Embryonic facial prominence (tissue), 1 donor: ENCODE measurements around the gene SCPEP1.
"Not testable (repeated sequence)": the region's sequence is repeated elsewhere in the genome, so short reads cannot be mapped to it uniquely, and the experiment has no call there.

ENCODE experiments used
- DNase-seq: peaks from one replicate; pipeline ENCODE4 v3.0.0-alpha.2; 2016; ENCODE audit errors: extremely low spot score

SCPEP1 gene

DNA sequence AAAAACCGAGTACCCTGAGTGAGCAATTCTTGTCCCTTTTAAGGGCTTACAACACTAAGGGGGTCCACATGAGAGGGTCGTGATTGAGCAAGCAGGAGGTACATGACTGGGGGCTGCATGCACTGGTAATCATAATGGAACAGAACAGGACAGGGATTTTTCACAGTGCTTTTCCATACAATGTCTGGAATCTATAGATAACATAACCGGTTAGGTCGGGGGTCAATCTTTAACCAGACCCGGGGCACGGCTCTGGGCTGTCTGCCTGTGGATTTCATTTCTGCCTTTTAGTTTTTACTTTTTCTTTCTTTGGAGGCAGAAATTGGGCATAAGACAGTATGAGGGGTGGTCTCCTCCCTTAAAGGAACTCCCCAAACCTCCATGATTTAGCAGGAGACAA lies 12.2 kb upstream of the SCPEP1 start:
- not testable (repeated sequence) for DNase-seq

DNA sequence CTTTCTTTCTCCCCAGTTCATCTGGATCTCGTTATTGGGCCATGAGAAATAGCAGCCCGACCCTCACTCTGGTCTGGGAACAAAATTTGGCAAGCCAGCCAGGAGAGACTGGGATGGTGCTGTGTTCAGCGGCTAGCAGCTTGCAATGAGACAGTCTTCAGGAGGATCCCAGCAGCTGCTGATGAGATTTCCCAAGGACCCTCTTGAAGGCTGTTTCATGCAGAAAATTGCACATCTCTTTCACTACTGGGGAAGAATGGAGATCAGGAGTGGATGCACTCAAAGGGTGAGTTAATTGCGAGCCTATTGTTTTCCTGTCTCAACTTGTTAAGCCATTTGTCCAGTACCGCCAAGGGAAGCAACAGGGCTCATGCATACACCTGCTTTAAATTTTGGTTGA lies 11.6 kb upstream of the SCPEP1 start:
- no peak for DNase-seq

DNA sequence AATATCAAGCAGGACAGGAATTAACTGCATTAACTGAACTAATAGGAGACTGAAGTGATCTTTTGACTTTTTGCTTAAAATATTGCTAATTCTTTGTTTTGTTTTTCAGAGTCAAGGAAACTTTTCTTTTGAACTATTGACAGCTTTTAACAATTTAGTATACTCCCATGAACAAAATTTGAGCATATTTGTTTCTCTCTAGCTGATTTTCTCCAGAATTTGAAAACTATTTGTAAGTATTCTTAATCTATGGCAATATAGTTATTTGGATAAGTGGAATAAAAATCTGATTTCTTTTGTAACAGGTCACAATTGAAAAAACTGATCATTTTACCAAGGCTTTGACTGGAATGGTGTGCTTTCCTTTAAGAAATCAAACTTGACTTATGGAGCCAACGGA lies 7.0 kb upstream of the SCPEP1 start:
- no peak for DNase-seq

DNA sequence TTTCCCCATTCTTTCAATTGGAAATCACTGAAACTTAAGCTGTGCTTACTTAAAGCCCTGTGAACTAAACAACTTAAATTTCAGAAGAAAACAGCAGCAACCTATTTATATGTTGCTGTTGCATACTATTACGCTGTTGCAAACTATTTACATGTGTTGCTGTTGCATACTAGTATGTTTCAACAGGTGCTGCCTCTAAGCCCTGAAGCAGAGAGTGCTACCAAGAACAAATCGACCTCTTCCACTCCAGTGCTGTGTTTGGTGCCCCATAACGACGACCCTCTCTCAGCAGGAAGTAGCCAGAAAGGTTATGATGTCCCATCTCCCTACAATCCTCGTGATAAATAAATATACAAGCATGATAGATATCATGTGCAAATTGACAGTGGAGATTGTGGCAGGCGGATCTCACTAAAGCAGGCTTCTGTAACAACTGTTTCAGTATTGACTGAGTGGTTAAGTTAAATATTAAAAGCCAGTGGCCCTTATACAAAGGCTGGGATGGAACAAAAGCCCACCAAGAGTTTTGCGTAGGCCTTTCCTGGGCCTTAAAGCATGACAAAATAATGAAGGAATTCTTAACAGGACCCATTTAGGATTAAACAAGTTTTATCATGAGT lies 5.7 kb upstream of the SCPEP1 start:
- DNase-seq, result no peak

DNA sequence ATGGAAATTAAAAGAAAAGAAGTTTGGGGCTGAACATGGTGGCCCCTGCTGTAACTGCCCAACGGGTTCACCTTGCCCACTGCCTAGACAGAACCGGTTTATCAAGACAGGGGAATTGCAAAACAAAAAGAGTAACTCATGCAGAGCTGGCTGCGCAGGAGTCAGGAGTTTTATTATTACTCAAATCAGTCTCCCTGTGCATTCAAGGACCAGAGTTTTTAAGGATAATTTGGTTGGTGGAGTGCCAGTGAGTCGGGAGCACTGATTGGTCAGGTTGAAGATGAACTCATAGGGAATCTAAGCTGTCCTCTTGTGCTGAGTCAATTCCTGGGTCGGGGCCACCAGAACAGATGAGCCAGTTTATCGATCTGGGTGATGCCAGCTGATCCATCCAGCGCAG lies 4.4 kb upstream of the SCPEP1 start:
- DNase-seq, result no peak

DNA sequence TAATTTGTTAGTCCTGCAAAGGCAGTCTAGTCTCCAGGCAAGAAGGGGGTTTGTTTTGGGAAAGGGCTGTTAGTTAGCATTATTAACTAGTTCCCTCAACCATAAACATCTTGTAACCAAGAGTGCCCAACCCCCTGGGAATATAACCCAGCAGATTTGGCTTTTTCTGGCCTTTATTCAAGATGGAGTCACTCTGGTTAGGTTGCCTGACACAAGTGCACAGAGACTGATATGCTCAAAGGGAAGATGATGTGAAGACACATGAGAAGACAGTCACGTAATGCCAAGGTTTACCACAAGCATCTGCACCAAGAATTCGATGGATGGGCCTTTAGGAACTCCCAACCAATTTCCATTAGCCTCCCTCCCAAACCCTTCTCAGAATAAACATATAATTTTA lies 3.9 kb upstream of the SCPEP1 start:
- no peak for DNase-seq

DNA sequence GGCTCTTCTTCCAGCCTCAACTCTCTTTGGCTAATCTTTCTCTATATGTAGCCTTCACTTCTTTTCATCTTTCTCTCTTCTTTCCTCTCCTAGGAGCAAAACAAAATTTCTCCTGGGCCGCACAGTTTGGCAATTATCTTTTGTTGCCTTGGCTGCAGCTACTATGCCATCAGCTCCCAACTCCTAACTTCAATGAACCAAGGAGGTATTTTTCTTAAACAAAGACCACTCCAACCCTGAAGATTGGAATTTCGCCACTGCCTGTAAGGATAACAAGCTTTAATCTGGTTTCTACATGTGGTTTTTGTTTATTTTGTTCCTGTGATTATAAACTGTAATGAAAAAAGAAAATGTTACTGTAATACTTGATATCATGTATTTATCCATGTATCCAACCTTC lies 2.3 kb upstream of the SCPEP1 start:
- DNase-seq, result no peak

DNA sequence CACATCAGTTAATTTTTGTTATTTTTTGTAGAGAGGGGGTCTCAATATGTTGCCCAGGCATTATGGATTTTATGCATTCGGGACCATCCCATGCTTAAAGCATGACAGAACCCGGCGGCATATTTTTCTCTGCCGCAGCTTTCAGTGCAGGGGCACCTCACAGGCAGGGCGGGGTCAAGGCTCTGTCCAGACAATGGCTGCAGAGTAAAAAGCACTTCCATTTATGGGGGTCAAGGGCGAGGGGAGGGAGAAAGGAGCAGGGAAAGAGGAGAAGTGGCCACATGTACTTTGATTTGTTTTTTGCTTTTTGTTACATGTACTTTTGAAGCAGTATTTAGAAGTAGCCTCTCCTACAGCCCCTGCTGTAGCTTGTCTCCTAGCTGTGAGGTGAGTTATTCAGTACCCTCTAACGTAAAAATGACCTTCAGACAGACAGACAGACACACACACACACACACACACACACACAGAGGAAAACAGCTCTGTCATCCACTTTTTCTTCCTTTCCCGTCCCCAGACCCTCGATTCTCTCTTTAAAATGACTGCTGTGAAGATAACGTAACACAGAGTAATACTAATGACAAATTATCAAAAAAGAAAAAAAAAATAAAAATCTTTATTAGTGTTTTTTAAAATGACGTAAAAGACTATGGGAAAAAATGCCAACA lies 856 bp upstream of the SCPEP1 start:
- DNase-seq, result no peak

DNA sequence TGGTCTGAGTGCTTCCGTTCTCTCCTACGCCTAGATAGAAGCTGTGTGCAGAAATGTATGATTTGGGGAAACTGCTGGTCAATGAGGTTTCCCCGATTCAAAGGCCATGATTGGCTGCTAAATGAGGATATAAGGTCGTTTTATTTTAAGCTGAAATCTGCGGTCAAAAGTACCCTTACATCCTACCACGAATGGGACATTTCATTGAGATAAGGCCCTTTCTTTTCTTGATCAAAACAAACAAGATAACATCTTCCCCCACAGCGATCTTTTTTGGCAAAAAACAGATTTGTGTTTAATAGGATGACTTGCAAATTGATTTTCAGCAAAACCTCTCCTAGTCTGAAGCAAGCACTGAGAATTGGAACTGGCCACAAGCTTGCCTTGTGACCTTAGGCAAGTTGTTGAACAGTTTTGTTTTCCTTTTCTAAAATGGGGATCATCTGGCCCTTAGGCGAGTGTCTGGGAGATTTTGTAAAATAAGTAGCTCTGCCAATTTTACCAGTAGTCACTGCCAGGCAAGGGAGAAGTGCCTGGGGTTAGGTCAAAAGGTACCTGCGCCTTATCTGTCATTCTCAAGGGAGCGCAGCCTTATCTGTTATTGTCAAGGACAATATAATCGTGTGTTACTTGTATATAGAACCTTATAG lies 635 bp downstream of the SCPEP1 start:
- DNase-seq, result no peak

DNA sequence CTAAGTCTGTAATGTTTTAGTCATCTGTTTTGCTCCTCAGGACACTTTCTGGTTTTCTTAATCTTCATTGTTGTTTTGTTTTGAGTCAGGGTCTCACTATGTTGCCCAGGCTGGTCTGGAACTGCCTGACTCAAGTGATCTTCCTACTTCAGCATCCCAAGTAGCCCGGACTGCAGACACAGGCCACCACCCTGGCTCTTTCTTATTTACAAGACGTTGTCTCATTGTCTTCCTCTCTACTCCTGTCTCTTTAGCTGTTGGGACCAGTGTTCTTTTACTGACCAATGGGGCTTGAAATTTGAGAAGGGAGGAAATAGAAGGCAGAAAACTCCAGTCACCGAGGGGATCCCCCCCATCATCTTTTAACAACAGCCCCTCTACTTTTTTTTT lies 1.2 kb downstream of the SCPEP1 start:
- DNase-seq, result no peak

DNA sequence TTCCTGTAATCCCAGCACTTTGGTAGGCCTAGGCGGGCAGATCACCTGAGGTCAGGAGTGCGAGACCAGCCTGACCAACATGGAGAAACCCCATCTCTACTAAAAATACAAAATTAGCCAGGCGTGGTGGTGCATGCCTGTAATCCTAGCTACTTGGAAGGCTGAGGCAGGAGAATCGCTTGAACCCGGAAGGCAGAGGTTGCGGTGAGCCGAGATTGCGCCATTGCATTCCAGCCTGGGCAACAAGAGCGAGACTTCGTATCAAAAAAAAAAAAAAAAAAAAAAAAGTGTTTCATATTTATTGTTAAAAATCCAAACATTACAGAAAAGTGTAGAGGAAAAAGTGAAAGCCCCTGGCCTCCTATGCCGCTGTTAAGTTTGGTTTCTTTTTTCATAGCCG lies 2.6 kb downstream of the SCPEP1 start:
- DNase-seq, result not testable (repeated sequence)

DNA sequence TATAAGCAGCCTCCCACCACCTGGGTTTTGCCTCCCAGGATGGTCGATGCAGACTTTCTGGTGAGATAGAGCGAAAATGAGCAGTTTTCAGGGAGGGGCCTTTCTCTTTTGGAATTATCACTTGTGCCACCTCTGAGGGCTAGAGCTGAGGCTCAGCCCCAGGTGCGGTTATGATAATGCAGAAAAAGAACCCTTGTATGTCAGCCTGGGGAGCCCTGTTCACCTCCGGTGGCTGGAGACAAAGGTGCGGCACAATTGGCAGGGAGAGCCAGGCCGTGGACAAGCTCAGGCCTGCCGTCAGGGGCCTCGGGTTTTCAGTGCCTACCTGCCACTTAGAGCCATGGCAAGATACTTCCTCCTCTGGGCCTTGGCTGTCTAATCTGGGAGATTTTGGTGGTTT lies 4.4 kb downstream of the SCPEP1 start:
- DNase-seq, result no peak

DNA sequence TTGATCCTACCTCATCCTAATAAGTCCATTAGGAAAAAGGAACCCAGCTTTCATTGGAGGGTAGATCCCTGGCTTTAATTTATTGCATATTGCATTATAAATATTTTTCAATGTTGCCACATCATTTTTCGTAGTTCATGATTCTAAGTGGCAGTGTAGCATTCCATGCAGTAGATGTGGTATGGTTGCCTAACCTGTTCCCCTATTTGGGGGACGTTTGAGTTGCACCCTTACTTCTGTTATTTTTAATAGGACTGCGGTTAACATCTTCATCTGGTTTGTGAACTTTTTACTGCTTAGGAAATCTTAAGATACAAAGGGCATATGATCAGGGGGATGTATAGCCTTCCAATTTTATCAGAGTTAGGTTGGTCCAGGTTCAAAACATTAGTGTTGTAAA lies 5.4 kb downstream of the SCPEP1 start:
- no peak for DNase-seq

DNA sequence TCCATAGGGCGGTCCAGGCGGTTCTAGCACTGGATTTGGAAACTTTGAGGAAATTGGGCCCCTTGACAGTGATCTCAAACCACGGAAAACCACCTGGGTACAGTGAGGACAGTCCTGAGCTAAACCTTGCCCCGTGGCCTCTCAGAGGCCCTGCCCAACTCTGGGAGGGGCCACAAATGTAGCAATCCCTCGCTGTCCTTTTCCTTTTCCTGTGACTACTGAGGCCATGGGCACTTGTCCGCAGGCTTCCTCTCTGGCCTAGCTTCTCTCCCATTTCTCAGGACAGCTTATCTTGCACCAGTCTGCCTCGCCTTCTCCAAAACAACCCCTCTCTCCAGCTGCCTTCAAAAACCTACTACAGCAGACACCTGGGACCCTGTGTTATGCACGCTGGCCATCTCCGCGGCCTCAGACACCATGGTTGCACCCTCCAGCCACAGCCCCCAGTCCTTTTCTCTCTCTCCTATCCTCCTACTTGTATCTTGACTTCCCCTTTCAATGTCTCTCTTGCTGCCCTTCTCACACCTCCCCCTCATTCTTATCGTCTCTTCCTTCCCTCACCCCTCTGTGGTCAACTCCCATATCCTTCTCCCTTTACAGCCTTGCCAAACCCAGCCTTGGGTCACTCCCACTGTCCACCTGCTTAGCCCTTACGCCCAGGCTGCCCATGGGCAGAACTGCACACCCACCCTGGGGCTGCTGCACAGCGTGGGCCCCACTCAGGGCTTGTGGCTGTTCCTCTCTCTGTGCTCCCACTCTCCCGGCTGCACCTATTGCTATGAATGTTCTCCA lies 7.6 kb downstream of the SCPEP1 start:
- DNase-seq, result no peak

DNA sequence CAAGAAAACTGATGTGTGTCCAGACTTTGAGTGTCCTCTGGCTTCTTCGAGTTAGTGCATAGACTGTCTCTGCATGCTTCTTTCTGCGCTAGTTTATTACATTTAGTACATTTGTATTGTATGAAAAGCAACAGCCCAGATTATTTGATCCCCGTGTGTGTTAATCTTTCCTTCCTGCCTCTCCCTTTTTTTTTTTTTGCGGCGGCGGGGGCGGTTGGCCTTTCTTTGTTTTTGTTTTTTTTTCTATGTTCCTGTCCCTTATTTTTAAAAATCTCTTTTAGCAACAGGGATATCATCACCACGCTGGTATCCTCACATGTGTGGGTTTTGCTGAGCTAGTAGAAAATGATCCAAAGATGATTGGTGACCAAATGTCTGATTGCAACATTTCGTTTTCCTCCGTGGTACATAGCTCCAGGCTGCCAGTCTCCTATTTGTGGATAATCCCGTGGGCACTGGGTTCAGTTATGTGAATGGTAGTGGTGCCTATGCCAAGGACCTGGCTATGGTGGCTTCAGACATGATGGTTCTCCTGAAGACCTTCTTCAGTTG lies 9.4 kb downstream of the SCPEP1 start:
- DNase-seq, result no peak

DNA sequence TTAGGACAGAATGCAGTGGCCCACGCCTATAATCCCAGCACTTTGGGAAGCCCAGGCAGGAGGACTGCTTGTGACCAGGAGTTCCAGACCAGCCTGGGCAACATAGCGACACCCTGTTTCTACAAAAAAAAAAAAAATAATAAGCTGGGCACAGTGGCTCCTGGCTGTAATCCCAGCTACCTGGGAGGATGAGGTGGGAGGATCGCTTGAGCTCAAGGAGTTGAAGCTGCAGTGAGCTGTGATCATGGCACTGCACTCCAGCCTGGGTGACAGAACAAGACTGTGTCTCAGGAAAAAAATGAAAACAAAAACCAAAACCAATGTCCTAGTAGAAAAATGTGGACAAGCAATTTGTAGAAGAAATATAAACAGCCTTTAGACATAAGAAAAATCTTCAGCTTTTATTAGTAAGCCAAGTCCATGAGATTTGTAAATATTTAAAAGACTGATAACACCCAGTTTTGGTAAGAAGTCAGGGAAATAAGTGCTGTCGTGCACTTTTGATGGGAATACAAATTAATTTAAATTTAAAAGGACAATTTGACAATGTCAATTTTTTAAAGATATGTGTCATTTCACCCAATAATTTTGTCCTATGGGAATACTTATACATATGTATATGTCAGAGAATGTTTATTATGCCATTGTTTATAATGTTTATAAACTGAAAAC lies 11.1 kb downstream of the SCPEP1 start:
- DNase-seq, result no peak

DNA sequence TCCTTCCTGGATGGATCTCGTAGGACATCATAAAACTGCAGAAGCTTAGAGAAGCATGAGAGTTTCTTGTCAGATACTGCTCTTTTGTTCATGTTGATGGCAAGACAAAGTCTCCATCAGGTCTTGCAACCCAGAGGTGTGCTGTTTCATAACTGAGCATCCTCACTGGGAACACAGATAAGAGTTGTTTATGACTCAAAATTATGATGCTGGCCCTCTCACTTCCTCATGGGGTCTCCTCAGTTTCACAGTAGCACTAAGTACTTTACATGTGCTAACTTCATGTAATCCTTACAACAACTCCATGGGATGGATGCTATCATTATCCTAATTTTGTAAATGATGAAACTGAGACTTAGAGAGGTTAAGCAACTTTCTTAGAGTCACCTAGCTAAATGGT lies 14.4 kb downstream of the SCPEP1 start:
- no peak for DNase-seq

DNA sequence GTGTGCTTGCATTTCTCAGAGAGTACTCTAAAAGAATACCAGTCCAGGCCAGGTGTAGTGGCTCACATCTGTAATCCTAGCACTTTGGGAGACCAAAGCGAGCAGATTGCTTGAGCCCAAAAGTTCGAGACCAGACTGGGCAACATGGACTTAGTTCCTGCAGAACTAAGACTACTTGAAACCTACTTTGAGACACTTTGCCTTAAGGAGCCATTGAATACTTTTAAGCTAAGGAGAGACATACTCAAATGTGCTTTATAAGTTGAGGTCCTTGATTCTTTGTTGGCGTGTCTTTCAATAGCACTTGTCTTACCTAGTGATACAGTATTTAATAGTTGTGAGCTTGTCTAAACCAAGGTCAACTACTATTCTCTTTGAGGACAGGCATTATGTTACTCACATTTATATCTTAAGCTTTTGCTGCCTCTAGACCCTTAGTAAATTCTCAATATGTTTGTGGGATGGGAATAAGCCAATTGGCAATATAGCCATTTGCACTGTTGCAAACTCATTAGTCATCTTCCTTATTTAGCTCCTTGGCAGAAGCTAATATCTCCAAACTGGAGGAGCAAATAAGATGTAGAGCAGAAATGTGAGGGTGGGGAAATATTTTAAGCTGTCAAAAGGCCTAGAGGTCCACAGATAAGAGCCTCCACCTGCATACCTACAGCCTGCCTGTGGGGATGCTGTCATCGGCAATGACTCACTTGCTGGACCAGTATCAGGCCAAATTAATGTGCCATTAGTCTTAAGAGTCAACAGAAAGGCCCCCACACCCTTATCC lies 16.3 kb downstream of the SCPEP1 start:
- DNase-seq, result no peak

DNA sequence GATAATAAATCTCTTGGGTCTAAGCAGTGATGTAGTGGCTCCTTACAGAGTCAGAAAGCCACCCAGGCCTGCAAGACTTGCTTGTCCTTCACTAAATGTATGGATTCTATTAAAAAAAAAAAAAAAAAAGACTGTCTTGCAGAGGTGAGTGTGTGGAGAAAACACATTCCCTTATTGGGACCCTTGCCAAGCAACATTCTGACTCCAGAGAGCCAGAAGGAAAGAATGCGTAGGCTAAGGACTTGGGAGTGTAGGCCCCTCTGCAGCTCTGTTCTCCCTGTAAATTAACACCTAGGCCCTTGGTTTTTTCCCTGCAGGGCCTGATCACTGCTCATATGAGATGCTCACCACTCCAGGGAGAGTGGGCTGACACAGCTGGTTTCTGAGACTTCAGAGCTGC lies 17.8 kb downstream of the SCPEP1 start:
- no peak for DNase-seq

DNA sequence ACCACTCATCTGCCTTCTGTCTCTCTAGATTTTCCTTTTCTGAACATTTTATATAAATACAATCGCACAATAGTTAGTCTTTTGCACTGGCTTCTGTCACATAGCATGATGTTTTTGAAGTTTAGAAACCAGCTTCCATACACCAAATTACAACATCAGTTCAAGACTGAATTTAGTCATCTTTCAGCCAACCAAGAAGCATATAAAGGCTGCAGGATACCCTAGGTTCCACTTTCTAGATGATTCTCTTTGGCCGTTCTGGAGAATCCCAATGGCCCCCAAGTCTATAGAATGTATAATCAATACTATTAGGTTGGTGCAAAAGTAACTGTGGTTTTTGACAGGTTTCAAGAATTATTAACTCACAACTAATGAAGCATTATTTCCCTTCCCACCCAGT lies 19.4 kb downstream of the SCPEP1 start:
- no peak for DNase-seq

DNA sequence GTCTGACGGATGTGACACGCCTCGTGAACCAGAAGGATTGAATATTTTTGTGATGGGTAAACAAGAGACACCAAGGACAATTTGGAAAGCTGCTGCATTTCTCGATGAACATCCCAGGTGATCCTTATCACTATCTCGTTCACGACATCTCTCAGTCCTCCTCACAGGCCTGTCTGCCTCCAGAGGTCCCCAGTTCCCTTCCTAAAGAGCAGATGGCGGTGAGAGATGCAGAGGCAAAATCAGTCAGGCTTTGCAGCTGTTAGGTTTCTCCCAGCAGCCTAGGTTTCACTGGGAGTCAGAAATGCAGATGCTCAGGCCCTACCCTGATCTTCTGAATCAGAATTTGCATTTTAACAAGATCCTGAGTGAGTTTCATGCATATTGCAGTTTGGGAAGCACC lies 23.6 kb downstream of the SCPEP1 start:
- DNase-seq, result no peak
